Measurements from ENCODE around the gene TMEM42. TPM values are rescaled to one million over a fixed set of nuclear protein-coding genes. Genes with fewer than 3 reads are reported as not detected.

Gene TMEM42
- total and polyA plus RNA-seq, 2 of the 8 experiments (the other 6 are each of a cell fraction or from before 2014, with no cell fraction given): 11.2 to 41.4 TPM

DNA sequence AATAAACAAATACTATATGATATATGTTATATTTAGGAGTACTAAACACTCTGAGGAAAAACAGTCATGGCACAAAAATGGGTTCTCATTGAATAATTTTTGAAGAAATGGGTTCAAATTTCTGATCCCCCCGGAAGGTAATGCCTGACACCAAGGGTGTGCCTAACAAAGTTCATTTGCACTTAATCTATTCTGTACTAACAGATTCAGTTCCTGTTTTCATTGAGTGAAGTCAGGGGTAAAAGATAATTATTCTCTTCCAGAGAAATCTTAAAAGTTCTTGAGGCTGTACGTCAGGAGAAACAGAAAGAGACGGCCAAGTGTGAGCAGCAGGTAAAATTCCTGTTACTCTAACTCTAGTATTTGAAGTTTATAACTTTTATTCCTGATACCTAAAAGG lies 34.5 kb upstream of the TMEM42 start:
- Histone ChIP-seq H3K79me1 (ENCODE audit: low read depth, low read length) (no peaks in the 10 kb centered on the region), H3K27ac (ENCODE audit: low read depth, low read length) (no peak overlapping the region), H3K56ac (replicated peaks; ENCODE audit: insufficient read length, low read depth, low read length) (no peak overlapping the region), H2BK12ac (ENCODE audit: low read depth, low read length) (no peak overlapping the region), H3K9ac (replicated peaks in 1 of 4; ENCODE audit: extremely low read depth in 1 of 4, low read depth in 3 of 4, low read length in 3 of 4) (no peak overlapping the region), H3K4me2 (ENCODE audit: insufficient read depth in 1 of 2, low read depth in 2 of 2, low read length in 2 of 2) (no peak overlapping the region), H4K8ac (ENCODE audit: extremely low read depth, insufficient read depth, low read length) (no peak overlapping the region), H3K14ac (ENCODE audit: insufficient read length) (no peak overlapping the region), H3K4me3 (ENCODE audit: extremely low read depth in 1 of 4, insufficient read depth in 2 of 4, low read depth in 3 of 4, low read length in 4 of 4) (no peak overlapping the region), H4K20me1 (replicated peaks in 1 of 2; ENCODE audit: control insufficient read depth in 1 of 2, insufficient read depth in 2 of 2, low read length in 2 of 2) (peaks cover 0 to 2% of the 10 kb centered on the region in 2 experiments), H3K27me3 (replicated peaks in 1 of 4; ENCODE audit: control insufficient read depth in 3 of 4, extremely low read depth in 1 of 4, insufficient read depth in 3 of 4, low read length in 3 of 4) (no peaks in the 10 kb centered on the region), H2AFZ (ENCODE audit: low read length) (no peak overlapping the region), H2BK20ac (ENCODE audit: low read length) (no peak overlapping the region), H2BK15ac (ENCODE audit: low read length) (no peak overlapping the region), H3K79me2 (ENCODE audit: control insufficient read depth in 1 of 2, insufficient read depth in 2 of 2, low read length in 2 of 2) (no peaks in the 10 kb centered on the region), H3K23me2 (ENCODE audit: low read depth, low read length) (no peaks in the 10 kb centered on the region), H3K23ac (ENCODE audit: insufficient read length) (no peak overlapping the region), H2AK5ac (ENCODE audit: low read depth, low read length) (no peak overlapping the region), H4K91ac (replicated peaks; ENCODE audit: insufficient read length, low read length) (no peak overlapping the region), H3K9me3 (ENCODE audit: insufficient read depth in 2 of 2, low read depth in 1 of 2, low read length in 1 of 2) (peaks cover 0 to 13% of the 10 kb centered on the region in 2 experiments; a peak in 1 of 4 replicates), H2BK5ac (ENCODE audit: low read depth, low read length) (no peak overlapping the region), H4K5ac (ENCODE audit: insufficient read length, low read depth, low read length) (no peak overlapping the region), H3K4ac (replicated peaks; ENCODE audit: insufficient read length, low read depth, low read length) (no peak overlapping the region), H3K18ac (ENCODE audit: extremely low read depth, low read length) (no peak overlapping the region), H3K36me3 (ENCODE audit: control insufficient read depth in 2 of 4, insufficient read depth in 4 of 4, low read length in 3 of 4) (peaks cover 12 to 59% (median 34%) of the 10 kb centered on the region in 4 experiments), H2BK120ac (replicated peaks; ENCODE audit: low read depth, low read length) (no peak overlapping the region), H3K4me1 (replicated peaks in 1 of 4; ENCODE audit: control insufficient read depth in 3 of 4, insufficient read depth in 4 of 4, low read length in 3 of 4) (no peaks in the 10 kb centered on the region)
- POLR2A ChIA-PET (ENCODE audit: partially characterized antibody): no interaction called here
- DNase-seq (ENCODE audit: low read depth in 1 of 2, low spot score in 2 of 2) (no peak), FAIRE-seq (no peak)
- CTCF ChIA-PET (ENCODE audit: partially characterized antibody): interaction anchor here (1.3 kb wide), 1 partner anchor 14 kb away, joined by 3 read pairs; no protein-coding TSS in a partner anchor
- 91% methylated on average over 3 of the region's 3 CpGs; no CpG with 5 or more reads in 1 of the 2 experiments for WGBS, 2 experiments (ENCODE audit: extremely low coverage in 1 of 2, insufficient coverage in 1 of 2, insufficient read length in 1 of 2, insufficient replicate concordance in 2 of 2, low coverage in 1 of 2, low lambda C conversion rate in 2 of 2, missing lambda C conversion rate in 1 of 2)
- TF ChIP-seq BACH1 (IDR thresholded peaks at IDR 0.05; ENCODE audit: low read length): no peak
- TF ChIP-seq KDM1A (IDR thresholded peaks at IDR 0.05; ENCODE audit: borderline replicate concordance, low read length): no peak
- TF ChIP-seq SAP30 (IDR thresholded peaks at IDR 0.05; ENCODE audit: insufficient read depth, insufficient replicate concordance, low read length): no peak
- TF ChIP-seq GTF2F1 (IDR thresholded peaks at IDR 0.05; ENCODE audit: borderline replicate concordance, low read depth, low read length): no peak
- TF ChIP-seq, protein P1, sequence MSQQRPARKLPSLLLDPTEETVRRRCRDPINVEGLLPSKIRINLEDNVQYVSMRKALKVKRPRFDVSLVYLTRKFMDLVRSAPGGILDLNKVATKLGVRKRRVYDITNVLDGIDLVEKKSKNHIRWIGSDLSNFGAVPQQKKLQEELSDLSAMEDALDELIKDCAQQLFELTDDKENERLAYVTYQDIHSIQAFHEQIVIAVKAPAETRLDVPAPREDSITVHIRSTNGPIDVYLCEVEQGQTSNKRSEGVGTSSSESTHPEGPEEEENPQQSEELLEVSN (IDR thresholded peaks at IDR 0.05): no peak
- no peak for TF ChIP-seq SUZ12 (IDR thresholded peaks at IDR 0.05; ENCODE audit: low read length)
- no peak for TF ChIP-seq KDM5A (IDR thresholded peaks at IDR 0.05; ENCODE audit: low read length)
- no peak for TF ChIP-seq PHF8 (conservative IDR thresholded peaks at IDR 0.05; ENCODE audit: low read depth, low read length)
- no peak for TF ChIP-seq POU5F1 (IDR thresholded peaks at IDR 0.05; ENCODE audit: low read depth, low read length)
- TF ChIP-seq EP300 (IDR thresholded peaks at IDR 0.05; ENCODE audit: borderline replicate concordance in 1 of 2, low read depth in 2 of 2, low read length in 2 of 2): no peak
- TF ChIP-seq RNF2 (IDR thresholded peaks at IDR 0.05; ENCODE audit: borderline replicate concordance, low read depth, low read length, missing control alignments, poor library complexity, severe bottlenecking): no peak
- TF ChIP-seq EGR1 (IDR thresholded peaks at IDR 0.05; ENCODE audit: borderline replicate concordance, low read depth, low read length): no peak
- no peak for TF ChIP-seq NRF1 (IDR thresholded peaks at IDR 0.05; ENCODE audit: low read depth, low read length)

Data from H1 (cell line).